Thoracic aorta (tissue), 2 donors: ENCODE data around the gene AFAP1L2. TPM values are rescaled to one million over a fixed set of nuclear protein-coding genes. Genes with fewer than 3 reads are reported as not detected.
A peak's percentile ranks its signal among the peaks of the same experiment; 100 is the strongest.

ENCODE experiments used
- ATAC-seq: fragments of 150-250 bp; one replicate; pipeline ENCODE4 v1.8.0; 2017; ENCODE audit warnings: low read depth; ENCODE audit not compliant: insufficient number of reproducible peaks, low FRiP score
- DNase-seq: peaks from one replicate; pipeline ENCODE4 v3.0.0-alpha.2; 2020; ENCODE audit warnings: low spot score
- H3K27ac ChIP-seq, 2 donors: fragments of 200-600 bp; sonication (generic); 1 replicate in 1 of 2; 2 replicates in 1 of 2; pipeline ENCODE4 v1.5.1; 2016; ENCODE audit warnings: mild to moderate bottlenecking in 2 of 2, moderate library complexity in 2 of 2
- H3K27me3 ChIP-seq: fragments of 200-600 bp; sonication (generic); replicated peaks from 2 replicates; pipeline ENCODE4 v1.6.0; 2016; ENCODE audit warnings: mild to moderate bottlenecking; ENCODE audit not compliant: insufficient read depth
- H3K36me3 ChIP-seq: fragments of 200-600 bp; sonication (generic); one replicate; pipeline ENCODE4 v1.5.1; 2016
- H3K4me1 ChIP-seq, 2 donors: fragments of 200-600 bp; sonication (generic); 1 replicate in 1 of 2; 2 replicates in 1 of 2; pipeline versions ENCODE4 v1.5.1 to v1.6.0; 2016; ENCODE audit warnings: low read depth in 2 of 2, mild to moderate bottlenecking in 1 of 2; ENCODE audit not compliant: control insufficient read depth in 1 of 2
- H3K4me3 ChIP-seq: fragments of 200-600 bp; sonication (generic); 2 replicates; pipeline ENCODE4 v1.5.1; 2016; ENCODE audit warnings: mild to moderate bottlenecking
- H3K9me3 ChIP-seq: fragments of 200-600 bp; sonication (generic); 2 replicates; pipeline ENCODE4 v1.5.1; 2016
- CTCF ChIP-seq: fragments of 200-600 bp; sonication (generic); IDR thresholded peaks from one replicate; pipeline ENCODE4 v1.5.1; 2019; ENCODE audit warnings: antibody characterized with exemption
- total RNA-seq, 2 donors: library from RNA; depleted of rRNA; stranded (reverse); fragments of >200 nt; gene quantifications; one replicate each; pipeline versions ENCODE4 v1.1.0 to v1.2.3, GENCODE V29; 2016

AFAP1L2 gene
- total RNA-seq, 2 donors from 2014 or later = 7.7 to 13.3 TPM

GRCh38 chr10:114393482-114393881 lies 10.8 kb downstream of the AFAP1L2 start:
- no peak for TF ChIP-seq CTCF
- ATAC-seq (peak; percentile 67), DNase-seq (no peak)
- H3K9me3 ChIP-seq = no peaks in the 10 kb centered on the region
- H3K4me1 ChIP-seq = peaks cover 15 to 23% of the 10 kb centered on the region in 2 donors
- no peaks in the 10 kb centered on the region for H3K27me3 ChIP-seq
- H3K27ac ChIP-seq = peak overlapping the region in 1 of 2 donors; percentile 48
- H3K36me3 ChIP-seq = no peaks in the 10 kb centered on the region
- peak overlapping the region; percentile 32 for H3K4me3 ChIP-seq

- TF ChIP-seq CTCF = no peak
- no peak overlapping the region for H3K4me3 ChIP-seq
- peak overlapping the region in 1 of 2 donors; percentile 48 for H3K27ac ChIP-seq
- peaks cover 15 to 23% of the 10 kb centered on the region in 2 donors for H3K4me1 ChIP-seq
- H3K9me3 ChIP-seq = no peaks in the 10 kb centered on the region
- no peaks in the 10 kb centered on the region for H3K36me3 ChIP-seq
- no peaks in the 10 kb centered on the region for H3K27me3 ChIP-seq
- DNase-seq (no peak), ATAC-seq (no peak)
Measured at GRCh38 chr10:114392112-114392835, 12.0 kb downstream of the AFAP1L2 start.

- ATAC-seq (no peak), DNase-seq (no peak)
- Histone ChIP-seq H3K4me3 (no peak overlapping the region), H3K27me3 (no peaks in the 10 kb centered on the region), H3K9me3 (no peaks in the 10 kb centered on the region), H3K36me3 (no peaks in the 10 kb centered on the region), H3K27ac (no peak overlapping the region), H3K4me1 (peaks cover 15 to 23% of the 10 kb centered on the region in 2 donors)
- no peak for TF ChIP-seq CTCF
Measured at GRCh38 chr10:114391599-114391998, 12.7 kb downstream of the AFAP1L2 start.

- Histone ChIP-seq H3K9me3 (no peaks in the 10 kb centered on the region), H3K36me3 (no peaks in the 10 kb centered on the region), H3K27me3 (no peaks in the 10 kb centered on the region), H3K4me3 (no peak overlapping the region), H3K4me1 (peaks cover 15 to 23% of the 10 kb centered on the region in 2 donors), H3K27ac (no peak overlapping the region)
- TF ChIP-seq CTCF = no peak
- DNase-seq = no peak
- ATAC-seq = no peak
Measured at GRCh38 chr10:114389426-114389825, 14.9 kb downstream of the AFAP1L2 start.

DNA sequence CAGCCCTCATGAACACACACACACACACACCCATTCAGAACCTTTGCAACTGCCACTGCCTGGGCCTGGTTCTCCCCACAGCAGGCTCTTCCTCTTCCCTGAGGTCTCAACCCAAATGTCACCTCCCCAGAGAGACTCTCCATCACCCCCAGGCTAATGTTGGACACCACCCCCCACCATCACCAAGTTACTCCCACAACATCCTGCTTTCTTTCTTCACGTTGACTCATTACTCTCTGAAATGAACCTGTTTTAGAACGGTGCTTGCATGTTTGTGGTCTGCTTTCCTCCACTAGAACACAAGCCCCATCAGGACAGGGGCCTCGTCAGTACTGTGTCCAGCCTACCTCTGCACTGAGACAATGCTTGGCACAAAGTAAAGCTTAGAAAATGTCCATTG lies 16.0 kb downstream of the AFAP1L2 start:
- Histone ChIP-seq H3K4me3 (no peak overlapping the region), H3K4me1 (peaks cover 15% of the 10 kb centered on the region in 2 donors), H3K27me3 (no peaks in the 10 kb centered on the region), H3K9me3 (no peaks in the 10 kb centered on the region), H3K27ac (no peak overlapping the region), H3K36me3 (no peaks in the 10 kb centered on the region)
- TF ChIP-seq CTCF = no peak
- DNase-seq = no peak
- ATAC-seq = no peak
